Measurements from ENCODE around the gene SDR39U1. TPM values are rescaled to one million over a fixed set of nuclear protein-coding genes. Genes with fewer than 3 reads are reported as not detected.

Gene SDR39U1
- polyA plus RNA-seq, 1 experiment = 43.4 TPM

DNA sequence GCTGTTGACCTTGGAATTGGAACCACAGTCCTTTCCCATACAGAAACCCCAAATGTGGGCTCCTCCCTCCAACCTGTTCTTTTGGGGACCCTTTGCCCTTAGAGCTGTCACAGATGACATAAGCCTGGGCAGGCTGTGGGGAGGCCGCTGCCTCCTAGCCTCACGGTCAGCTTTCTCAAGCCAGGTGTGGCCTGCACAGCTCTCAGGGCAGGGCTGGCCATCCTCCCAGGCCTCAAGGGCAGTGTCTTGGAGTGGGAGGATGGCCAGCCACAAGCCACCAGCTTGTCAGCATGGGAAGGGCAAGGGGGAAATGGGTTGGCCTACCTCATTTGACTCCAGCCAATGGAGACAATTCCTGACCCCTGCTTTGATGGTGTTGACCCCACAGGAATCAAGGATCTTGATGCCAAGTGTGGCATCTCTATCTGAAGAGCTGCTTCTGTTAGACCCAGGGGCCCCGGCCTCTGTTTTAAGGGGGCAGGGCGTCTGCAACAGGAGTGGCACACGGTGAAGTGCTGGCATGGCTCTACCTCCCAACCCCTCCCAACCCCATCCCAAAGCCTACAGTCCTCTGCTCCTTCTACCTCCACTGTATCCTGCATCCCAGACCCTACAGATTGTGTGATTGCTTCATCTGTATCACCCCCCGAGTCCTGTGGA, 24.6 kb downstream of the SDR39U1 start:
- DNase-seq (ENCODE audit: low read depth) = no peak
- Histone ChIP-seq H3K4me3 (ENCODE audit: low read depth, low read length) (no peak overlapping the region), H3K27me3 (ENCODE audit: control insufficient read depth, insufficient read depth, low read length) (peaks cover 2% of the 10 kb centered on the region; the same call in 1 of the 2 replicates), H3K36me3 (ENCODE audit: control insufficient read depth, insufficient read depth, low read length) (peaks cover 3% of the 10 kb centered on the region; the same call in 1 of the 2 replicates)
- TF ChIP-seq, protein P1, sequence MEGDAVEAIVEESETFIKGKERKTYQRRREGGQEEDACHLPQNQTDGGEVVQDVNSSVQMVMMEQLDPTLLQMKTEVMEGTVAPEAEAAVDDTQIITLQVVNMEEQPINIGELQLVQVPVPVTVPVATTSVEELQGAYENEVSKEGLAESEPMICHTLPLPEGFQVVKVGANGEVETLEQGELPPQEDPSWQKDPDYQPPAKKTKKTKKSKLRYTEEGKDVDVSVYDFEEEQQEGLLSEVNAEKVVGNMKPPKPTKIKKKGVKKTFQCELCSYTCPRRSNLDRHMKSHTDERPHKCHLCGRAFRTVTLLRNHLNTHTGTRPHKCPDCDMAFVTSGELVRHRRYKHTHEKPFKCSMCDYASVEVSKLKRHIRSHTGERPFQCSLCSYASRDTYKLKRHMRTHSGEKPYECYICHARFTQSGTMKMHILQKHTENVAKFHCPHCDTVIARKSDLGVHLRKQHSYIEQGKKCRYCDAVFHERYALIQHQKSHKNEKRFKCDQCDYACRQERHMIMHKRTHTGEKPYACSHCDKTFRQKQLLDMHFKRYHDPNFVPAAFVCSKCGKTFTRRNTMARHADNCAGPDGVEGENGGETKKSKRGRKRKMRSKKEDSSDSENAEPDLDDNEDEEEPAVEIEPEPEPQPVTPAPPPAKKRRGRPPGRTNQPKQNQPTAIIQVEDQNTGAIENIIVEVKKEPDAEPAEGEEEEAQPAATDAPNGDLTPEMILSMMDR (IDR thresholded peaks at IDR 0.05; ENCODE audit: insufficient read depth, low read depth, low read length) = no peak
- ChIA-PET POLR2A (interaction anchor here (1.3 kb wide), 1 partner anchor 37 kb away, joined by 3 read pairs; no protein-coding TSS in a partner anchor), CTCF (interaction anchor here (1.4 to 2.3 kb wide), 7 partner anchors 10 to 91 kb away, joined by 3 to 12 read pairs (median 7); no protein-coding TSS in a partner anchor)

DNA sequence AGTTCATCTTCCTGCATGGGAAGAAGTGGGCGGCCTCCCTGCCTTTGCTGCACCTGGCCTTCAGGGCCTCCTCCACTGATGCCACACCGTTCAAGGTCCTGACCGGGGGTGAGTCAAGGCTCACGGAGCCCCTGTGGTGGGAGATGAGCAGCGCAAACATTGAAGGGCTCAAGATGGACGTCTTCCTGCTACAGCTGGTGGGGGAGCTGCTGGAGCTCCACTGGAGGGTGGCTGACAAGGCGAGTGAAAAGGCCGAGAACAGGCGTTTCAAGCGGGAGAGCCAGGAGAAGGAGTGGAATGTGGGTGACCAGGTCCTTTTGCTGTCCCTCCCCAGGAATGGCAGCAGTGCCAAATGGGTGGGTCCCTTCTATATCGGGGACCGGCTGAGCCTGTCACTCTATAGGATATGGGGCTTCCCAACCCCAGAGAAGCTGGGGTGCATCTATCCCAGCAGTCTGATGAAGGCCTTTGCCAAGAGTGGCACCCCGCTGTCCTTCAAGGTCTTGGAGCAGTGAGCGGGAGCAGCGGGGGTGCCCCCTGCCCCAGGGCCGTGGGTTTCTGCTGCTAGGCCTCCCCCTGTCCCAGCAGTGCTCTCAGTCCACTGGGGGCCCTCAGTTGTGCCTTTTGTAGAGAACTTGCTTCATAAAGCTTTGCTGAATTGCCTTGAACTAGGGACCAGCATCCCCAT, 25.5 kb downstream of the SDR39U1 start:
- CTCF ChIA-PET = interaction anchor here (1.4 to 2.3 kb wide), 3 partner anchors 15 to 90 kb away, joined by 3 to 8 read pairs (median 7); no protein-coding TSS in a partner anchor
- Histone ChIP-seq H3K36me3 (ENCODE audit: control insufficient read depth, insufficient read depth, low read length) (peaks cover 3% of the 10 kb centered on the region; the same call in 1 of the 2 replicates), H3K27me3 (ENCODE audit: control insufficient read depth, insufficient read depth, low read length) (peaks cover 2% of the 10 kb centered on the region; the same call in 1 of the 2 replicates), H3K4me3 (ENCODE audit: low read depth, low read length) (no peak overlapping the region)
- TF ChIP-seq, protein P1 (IDR thresholded peaks at IDR 0.05; ENCODE audit: insufficient read depth, low read depth, low read length) = no peak
- POLR2A ChIA-PET = no interaction called here
- no peak for DNase-seq (ENCODE audit: low read depth)

DNA sequence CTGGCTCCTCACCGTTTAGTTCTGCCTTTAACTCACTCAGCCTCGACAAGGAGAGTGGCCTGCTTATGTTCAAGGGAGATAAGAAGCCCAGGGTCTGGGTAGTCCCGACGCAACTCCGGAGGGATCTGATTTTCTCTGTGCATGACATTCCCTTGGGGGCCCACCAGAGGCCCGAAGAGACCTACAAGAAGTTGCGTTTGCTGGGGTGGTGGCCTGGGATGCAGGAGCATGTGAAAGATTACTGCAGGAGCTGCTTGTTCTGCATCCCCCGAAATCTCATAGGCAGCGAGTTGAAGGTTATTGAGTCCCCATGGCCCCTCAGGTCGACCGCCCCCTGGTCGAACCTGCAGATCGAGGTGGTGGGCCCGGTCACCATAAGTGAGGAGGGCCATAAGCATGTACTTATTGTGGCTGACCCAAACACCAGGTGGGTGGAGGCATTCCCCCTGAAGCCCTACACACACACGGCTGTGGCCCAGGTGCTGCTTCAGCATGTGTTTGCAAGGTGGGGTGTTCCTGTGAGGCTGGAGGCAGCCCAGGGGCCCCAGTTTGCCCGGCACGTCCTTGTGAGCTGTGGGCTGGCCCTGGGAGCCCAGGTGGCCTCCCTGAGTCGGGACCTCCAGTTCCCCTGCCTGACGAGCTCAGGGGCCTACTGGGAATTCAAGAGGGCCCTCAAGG, 26.2 kb downstream of the SDR39U1 start:
- H3K4me3 ChIP-seq (ENCODE audit: low read depth, low read length) = no peak overlapping the region
- H3K27me3 ChIP-seq (ENCODE audit: control insufficient read depth, insufficient read depth, low read length) = peaks cover 2% of the 10 kb centered on the region; the same call in 1 of the 2 replicates
- ChIA-PET POLR2A (no interaction called here), CTCF (interaction anchor here (1.9 to 2.3 kb wide), 2 partner anchors 15 to 89 kb away, joined by 7 to 8 read pairs; no protein-coding TSS in a partner anchor)
- TF ChIP-seq, protein P1 (IDR thresholded peaks at IDR 0.05; ENCODE audit: insufficient read depth, low read depth, low read length) = no peak
- peaks cover 3% of the 10 kb centered on the region; the same call in 1 of the 2 replicates for H3K36me3 ChIP-seq (ENCODE audit: control insufficient read depth, insufficient read depth, low read length)
- DNase-seq (ENCODE audit: low read depth) = no peak

DNA sequence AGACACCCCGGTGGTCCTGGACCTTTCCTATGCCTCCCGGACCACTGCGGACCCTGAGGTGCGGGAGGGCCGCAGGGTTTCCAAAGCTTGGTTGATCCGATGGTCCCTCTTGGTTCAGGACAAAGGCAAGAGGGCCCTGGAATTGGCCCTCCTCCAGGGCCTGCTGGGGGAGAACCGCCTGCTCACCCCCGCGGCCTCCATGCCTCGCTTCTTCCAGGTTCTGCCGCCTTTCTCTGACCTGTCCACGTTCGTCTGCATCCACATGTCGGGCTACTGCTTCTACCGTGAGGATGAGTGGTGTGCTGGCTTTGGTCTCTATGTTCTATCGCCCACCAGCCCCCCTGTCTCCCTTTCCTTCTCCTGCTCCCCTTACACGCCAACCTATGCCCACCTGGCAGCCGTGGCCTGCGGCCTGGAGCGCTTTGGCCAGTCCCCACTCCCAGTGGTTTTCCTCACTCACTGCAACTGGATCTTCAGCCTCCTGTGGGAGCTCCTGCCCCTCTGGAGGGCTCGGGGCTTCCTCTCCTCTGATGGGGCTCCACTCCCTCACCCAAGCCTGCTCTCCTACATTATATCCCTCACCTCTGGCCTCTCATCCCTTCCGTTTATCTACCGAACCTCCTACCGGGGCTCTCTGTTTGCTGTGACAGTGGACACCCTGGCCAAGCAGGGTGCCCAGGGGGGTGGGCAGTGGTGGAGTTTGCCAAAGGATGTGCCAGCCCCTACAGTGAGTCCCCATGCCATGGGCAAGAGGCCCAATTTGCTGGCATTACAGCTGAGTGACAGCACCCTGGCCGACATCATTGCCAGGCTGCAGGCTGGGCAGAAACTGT, 26.9 kb downstream of the SDR39U1 start:
- H3K36me3 ChIP-seq (ENCODE audit: control insufficient read depth, insufficient read depth, low read length) = peaks cover 3% of the 10 kb centered on the region; the same call in 1 of the 2 replicates
- ChIA-PET POLR2A (no interaction called here), CTCF (interaction anchor here (2.3 to 9.7 kb wide), 2 partner anchors 16 to 84 kb away, joined by 8 to 107 read pairs; partner anchors contain the start of gene ADCY4)
- no peak for DNase-seq (ENCODE audit: low read depth)
- peaks cover 2% of the 10 kb centered on the region; the same call in 1 of the 2 replicates for H3K27me3 ChIP-seq (ENCODE audit: control insufficient read depth, insufficient read depth, low read length)
- TF ChIP-seq, protein P1 (IDR thresholded peaks at IDR 0.05; ENCODE audit: insufficient read depth, low read depth, low read length) = no peak
- H3K4me3 ChIP-seq (ENCODE audit: low read depth, low read length) = no peak overlapping the region

Measured in BJ (cell line).